ENCODE measurements around the gene NDUFB8. TPM values are rescaled to one million over a fixed set of nuclear protein-coding genes. Genes with fewer than 3 reads are reported as not detected.
"Not testable (repeated sequence)": the region's sequence is repeated elsewhere in the genome, so short reads cannot be mapped to it uniquely, and the experiment has no call there.

The NDUFB8 gene
- 100 to 1,000 TPM; 169 to 222 (median 202) TPM for total RNA-seq
- long read RNA-seq, donor 1, transcript NDUFB8-201 (5 exons, 671 nt): major isoform, 136 of 155 reads
- long read RNA-seq, donor 1, transcript NDUFB8-205 (4 exons, 829 nt): minor isoform, 10 of 155 reads
- long read RNA-seq, donor 1, partial matches to known transcripts: 6 of 155 reads
- long read RNA-seq, donor 1, other reads (novel, unspliced or antisense): 1 of 155 reads
- long read RNA-seq, donor 2, transcript NDUFB8-205 (4 exons, 829 nt): minor isoform, 5 of 205 reads
- long read RNA-seq, donor 2, transcript NDUFB8-201 (5 exons, 671 nt): major isoform, 183 of 205 reads
- long read RNA-seq, donor 2, transcript NDUFB8-203 (5 exons, 713 nt): minor isoform, 9 of 205 reads
- long read RNA-seq, donor 2, partial matches to known transcripts: 5 of 205 reads
- long read RNA-seq, donor 2, other reads (novel, unspliced or antisense): 2 of 205 reads

GRCh38 chr10:100529475-100530298 lies at the start of gene NDUFB8:
TSS of gene NDUFB8 (minus strand) at chr10:100529871. CDS start at chr10:100529851, 20 bp downstream.
- intact Hi-C loops (cut with DNase I, micrococcal nuclease): no loop called here
- no peaks in the 10 kb centered on the region for H3K36me3 ChIP-seq (ENCODE audit: low read depth)
- ATAC-seq (peak; percentile 98), DNase-seq (peak; percentile 93 to 95 (median 94))
- no peaks in the 10 kb centered on the region for H3K9me3 ChIP-seq
- TF ChIP-seq, protein P1, sequence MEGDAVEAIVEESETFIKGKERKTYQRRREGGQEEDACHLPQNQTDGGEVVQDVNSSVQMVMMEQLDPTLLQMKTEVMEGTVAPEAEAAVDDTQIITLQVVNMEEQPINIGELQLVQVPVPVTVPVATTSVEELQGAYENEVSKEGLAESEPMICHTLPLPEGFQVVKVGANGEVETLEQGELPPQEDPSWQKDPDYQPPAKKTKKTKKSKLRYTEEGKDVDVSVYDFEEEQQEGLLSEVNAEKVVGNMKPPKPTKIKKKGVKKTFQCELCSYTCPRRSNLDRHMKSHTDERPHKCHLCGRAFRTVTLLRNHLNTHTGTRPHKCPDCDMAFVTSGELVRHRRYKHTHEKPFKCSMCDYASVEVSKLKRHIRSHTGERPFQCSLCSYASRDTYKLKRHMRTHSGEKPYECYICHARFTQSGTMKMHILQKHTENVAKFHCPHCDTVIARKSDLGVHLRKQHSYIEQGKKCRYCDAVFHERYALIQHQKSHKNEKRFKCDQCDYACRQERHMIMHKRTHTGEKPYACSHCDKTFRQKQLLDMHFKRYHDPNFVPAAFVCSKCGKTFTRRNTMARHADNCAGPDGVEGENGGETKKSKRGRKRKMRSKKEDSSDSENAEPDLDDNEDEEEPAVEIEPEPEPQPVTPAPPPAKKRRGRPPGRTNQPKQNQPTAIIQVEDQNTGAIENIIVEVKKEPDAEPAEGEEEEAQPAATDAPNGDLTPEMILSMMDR (IDR thresholded peaks at IDR 0.05): no peak
- H3K4me1 ChIP-seq (ENCODE audit: low read depth): peaks cover 10% of the 10 kb centered on the region
- H3K4me3 ChIP-seq: peak within 1 kb of the TSS; percentile 80

GRCh38 chr10:100576282-100576635 lies 46.6 kb upstream of the NDUFB8 start:
- H3K36me3 ChIP-seq (ENCODE audit: low read depth): no peaks in the 10 kb centered on the region
- H3K9me3 ChIP-seq: no peaks in the 10 kb centered on the region
- H3K4me3 ChIP-seq: no peak overlapping the region
- TF ChIP-seq, protein P1 (IDR thresholded peaks at IDR 0.05): no peak
- ATAC-seq (no peak), DNase-seq (no peak)
- no peaks in the 10 kb centered on the region for H3K4me1 ChIP-seq (ENCODE audit: low read depth)
- intact Hi-C loops (cut with DNase I, micrococcal nuclease): no loop called here

DNA sequence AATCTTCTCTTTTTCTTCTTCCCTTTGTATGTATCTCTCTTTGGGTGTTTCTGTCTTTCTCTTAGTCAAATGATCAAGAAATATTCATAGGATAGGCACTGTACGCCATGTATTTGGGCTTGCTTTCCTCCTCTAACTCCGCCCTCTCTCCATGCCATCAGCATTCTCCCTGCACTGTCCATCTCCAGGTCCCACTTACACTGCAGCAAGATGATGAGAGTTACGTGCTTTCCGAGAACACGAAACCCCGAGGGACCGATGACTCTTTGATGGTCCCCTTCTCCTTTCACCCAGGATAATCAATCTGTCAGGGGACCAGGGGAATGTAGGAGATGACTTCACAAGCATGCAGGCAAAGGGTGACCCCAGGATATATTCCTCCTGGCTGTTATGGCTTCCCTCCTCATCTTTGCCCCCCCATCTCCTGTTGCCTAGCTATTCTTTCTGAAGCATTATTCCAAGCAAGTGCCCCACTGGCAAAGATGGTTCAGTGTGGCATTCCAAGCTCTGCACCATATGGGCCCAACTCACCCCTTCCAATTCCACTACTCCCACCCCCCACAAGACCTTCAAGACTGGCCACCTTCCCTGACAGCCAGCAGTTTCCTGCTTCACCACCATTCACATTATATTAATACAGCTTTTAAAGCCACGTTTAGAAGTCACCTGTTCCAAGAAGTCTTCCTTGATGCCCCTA lies 46.1 kb upstream of the NDUFB8 start:
- TF ChIP-seq, protein P1 (IDR thresholded peaks at IDR 0.05): no peak
- no peak for ATAC-seq
- Histone ChIP-seq H3K9me3 (no peaks in the 10 kb centered on the region), H3K4me3 (no peak overlapping the region), H3K4me1 (ENCODE audit: low read depth) (no peaks in the 10 kb centered on the region), H3K36me3 (ENCODE audit: low read depth) (no peaks in the 10 kb centered on the region)
- no peak for DNase-seq
- intact Hi-C loops (cut with DNase I, micrococcal nuclease): no loop called here

GRCh38 chr10:100575146-100575545 lies 45.5 kb upstream of the NDUFB8 start:
- intact Hi-C loops (cut with DNase I, micrococcal nuclease): not testable (repeated sequence)

GRCh38 chr10:100571084-100571856 lies 41.6 kb upstream of the NDUFB8 start:
- no peaks in the 10 kb centered on the region for H3K9me3 ChIP-seq
- TF ChIP-seq, protein P1 (IDR thresholded peaks at IDR 0.05): no peak
- H3K4me3 ChIP-seq: no peak overlapping the region
- intact Hi-C loops (cut with DNase I, micrococcal nuclease): no loop called here
- ATAC-seq (no peak), DNase-seq (no peak)
- H3K36me3 ChIP-seq (ENCODE audit: low read depth): no peaks in the 10 kb centered on the region
- H3K4me1 ChIP-seq (ENCODE audit: low read depth): no peaks in the 10 kb centered on the region

More at GRCh38 chr10:100575146-100575545, 45.5 kb upstream of the NDUFB8 start:
- H3K4me3 ChIP-seq; H3K9me3 ChIP-seq; ATAC-seq; DNase-seq; H3K36me3 ChIP-seq (ENCODE audit: low read depth); H3K4me1 ChIP-seq (ENCODE audit: low read depth): not testable (repeated sequence)
